NCI-H748 (cell line): Measurements from ENCODE around the gene FEN1.

Experiments
- DNase-seq: peaks from one replicate; lab custom pipeline; 2025; ENCODE audit not compliant: unreplicated experiment; lab: John Stamatoyannopoulos, UW

FEN1 gene

DNA sequence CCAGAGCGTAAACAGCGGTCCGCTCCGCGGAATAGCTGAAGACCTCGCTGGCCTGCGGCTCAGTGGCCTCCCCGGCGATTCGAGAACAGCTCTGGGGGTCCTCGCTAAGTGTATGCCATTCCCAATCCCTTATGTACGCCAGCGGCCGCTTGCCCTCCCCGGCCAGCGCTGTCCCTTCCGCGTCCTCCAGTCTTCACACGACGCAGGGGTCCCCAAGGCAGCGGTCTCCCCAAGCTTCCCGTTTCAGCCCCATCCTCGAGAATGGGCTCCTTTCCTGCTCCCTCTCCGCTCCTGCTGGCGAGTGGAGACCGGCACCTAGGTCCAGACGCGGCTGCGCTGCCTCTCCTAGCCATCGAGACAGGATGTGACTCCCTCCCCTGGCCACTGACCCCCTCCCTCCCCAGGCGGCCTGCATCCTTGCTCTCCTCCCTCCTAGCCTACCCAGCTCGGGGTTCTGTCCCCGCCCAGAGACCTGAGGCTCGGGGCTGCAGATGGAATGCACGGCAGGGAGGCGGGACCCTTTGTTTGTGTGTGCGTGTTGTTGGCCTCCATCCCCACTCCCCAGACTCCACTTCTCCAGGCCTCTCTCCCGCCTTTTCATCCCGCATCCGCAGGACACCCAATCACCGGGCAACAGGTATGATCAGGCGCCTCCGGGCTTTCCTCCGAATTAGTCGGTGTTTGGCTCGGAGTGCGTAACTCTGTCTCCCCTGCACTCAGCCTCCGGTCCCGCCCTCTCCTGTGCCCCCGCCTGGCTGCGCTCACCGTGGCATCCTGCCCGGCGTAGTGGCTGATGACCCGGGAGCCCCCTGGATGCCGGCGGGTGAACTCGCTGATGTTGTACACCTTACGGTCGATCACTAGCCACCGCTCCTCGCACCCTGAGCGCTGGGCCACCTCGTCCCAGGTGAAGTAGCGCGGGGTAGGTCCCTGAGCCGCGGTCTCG, 23.4 kb downstream of the FEN1 start:
- peak; percentile 81 for DNase-seq

DNA sequence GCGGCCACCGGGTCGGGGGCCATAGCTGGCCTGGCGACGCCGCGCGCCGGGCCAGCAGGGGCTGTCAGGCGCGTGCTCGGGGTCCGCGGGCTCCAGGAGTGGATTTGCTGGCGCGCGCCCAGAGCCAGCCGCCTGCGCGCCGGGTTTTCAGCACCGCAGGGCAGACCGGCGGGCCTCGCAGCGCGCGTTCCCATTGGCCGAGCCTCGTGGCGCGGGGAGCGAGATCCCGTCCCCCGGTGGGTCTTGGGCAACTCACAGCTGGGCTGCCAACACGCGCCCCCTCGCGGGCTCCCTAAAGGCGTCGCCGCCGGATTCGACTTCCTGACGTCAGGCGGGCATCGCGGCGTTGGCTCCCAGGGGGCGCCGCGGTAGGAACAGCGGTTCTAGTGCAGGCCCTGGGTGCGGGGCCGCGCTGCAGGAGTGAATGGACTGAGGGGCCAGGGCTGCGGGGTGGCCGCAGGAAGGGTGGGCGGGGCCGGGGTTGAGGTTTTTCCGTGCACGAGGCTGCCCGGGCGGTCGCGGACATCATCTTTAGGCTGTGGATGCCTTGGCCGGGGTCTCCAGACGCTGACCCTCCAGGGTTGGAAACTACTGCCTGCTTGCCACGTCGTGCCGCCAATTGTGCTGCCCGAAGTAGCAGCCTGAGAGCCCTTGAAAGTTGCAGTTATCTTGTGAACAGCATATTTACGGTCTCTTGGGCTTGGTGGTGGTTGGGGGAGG, 24.2 kb downstream of the FEN1 start, which contains the start of gene FADS1:
TSS of gene FADS1 (minus strand) at position 268 of the 720 bp plus-strand sequence. CDS start at position 194, 74 bp downstream.
- DNase-seq: peak; percentile 99

DNA sequence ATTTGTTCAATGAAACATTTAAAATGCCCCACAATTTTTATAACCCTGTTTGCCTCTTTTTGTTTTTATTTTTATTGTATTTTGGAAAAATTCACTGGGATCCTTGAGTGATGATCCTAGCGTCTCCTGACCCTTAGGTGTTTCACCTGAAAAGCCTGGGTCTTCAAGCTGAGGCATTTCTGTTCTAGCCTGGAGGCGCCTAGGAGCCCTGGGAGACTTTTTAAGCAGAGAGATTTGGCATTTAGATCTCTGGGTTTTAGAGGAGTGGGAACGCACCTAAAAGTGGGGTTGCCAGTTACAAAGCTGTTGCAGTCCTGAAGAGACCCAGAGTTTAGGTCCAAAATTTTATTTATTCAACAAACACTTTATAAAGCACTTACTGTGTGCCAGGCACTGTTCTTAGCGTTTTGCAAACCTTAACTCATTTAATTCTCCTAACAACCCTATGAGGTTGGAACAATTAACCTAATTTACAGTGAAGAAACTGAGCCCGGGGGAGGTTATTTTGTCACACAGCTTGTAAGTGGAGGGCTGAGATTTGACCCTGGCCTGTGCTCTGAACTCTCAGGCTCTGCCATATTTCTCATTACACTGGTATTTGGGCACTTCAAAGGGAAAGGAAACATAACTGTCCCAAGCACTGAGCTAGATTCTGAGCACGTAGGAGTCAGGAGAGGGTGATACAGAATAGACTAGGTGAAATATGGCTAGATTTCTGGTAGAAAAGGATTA, 24.9 kb downstream of the FEN1 start:
- DNase-seq: peak; percentile 33

DNA sequence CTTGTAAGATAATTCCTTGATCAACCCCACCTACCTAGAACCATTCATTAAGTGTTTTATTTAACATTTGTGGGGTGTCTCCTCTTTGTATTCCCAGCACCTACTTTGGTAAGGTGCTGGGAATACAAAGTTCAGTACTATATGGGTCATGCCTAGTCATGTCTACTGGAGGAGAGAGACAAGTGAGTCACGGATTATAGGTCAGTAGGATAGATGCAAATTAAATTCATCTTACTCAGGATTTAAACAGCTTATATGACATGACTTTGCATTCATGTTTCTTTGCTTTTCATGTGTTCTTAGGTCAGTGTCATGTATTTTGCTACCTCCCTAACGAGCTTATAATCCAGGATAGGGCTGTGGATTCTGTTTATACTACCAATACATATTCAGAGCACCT, 27.5 kb downstream of the FEN1 start:
- DNase-seq: no peak

DNA sequence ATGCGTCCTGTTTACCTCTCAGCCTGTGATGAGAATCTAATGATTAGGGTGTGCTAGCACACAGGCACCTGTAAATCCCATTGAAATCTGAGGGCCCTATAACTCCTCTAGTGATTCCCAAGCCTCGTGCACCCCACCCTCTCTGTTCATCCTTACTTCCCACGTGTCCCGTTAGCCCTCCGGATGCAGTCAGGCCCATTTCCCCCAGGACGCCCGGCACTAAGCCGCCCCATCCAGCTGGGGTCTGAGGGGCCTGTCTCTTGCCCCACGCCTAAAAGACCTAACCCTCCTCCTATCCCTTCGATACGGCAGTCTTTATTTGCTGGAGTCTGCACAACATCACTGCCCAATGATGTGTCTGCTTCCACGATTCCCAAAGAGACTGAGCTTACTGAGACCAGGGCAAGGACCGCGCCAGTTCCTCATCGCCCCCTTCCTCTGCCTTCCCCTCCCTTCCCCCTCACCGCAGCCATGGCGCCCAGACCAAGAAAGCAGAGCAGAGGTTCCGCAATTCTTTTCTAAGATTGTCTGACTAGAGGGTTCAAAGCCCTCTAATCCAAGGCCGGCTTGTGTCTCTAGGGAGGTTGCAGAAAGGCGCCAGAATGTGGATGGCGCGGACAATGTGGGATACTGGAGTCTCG, 34.3 kb downstream of the FEN1 start:
- DNase-seq: peak; percentile 75

DNA sequence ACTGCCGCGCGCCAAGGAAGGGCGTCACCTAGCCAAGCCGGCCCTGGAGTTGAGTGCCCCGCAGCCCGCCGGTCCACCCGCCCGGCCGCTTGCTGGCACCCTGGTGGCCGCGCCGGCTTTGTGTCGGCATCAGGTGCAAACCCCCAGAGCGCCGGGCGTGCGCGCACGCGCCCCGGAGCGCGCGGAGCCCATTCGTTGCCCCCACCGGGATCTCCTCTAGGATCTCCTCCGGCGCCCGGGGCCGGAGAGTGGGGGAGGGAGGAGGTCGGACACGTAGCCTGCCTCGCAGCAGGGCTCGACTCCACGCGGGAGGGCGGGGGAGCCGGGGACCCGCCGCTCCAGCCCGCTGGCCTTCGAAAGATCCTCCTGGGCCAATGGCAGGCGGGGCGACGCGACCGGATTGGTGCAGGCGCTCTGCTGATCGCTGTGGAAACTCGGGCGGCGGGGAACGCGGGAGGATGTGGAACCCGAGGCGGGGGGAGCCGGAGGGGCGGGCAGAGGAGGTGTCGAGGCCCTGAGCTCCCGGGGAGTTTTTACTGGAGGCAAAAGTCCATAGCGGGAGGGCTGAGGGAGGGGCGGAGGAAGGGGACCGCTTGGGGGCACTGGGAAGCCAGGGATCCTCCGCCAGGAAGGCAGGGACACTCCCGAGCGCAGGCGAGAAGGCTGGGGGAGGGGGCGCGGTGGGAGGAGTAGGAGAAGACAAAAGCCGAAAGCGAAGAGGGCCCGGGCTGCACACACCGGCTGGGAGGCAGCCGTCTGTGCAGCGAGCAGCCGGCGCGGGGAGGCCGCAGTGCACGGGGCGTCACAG, 35.1 kb downstream of the FEN1 start, which contains the start of gene FADS2:
TSS of gene FADS2 (plus strand) at position 730 of the 808 bp plus-strand sequence. CDS start 91 bp downstream, outside the sequence.
- DNase-seq: peak; percentile 99

DNA sequence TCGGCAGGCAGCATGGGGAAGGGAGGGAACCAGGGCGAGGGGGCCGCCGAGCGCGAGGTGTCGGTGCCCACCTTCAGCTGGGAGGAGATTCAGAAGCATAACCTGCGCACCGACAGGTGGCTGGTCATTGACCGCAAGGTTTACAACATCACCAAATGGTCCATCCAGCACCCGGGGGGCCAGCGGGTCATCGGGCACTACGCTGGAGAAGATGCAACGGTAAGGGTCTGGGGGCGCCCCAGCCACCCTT, 35.6 kb downstream of the FEN1 start:
- DNase-seq: no peak

DNA sequence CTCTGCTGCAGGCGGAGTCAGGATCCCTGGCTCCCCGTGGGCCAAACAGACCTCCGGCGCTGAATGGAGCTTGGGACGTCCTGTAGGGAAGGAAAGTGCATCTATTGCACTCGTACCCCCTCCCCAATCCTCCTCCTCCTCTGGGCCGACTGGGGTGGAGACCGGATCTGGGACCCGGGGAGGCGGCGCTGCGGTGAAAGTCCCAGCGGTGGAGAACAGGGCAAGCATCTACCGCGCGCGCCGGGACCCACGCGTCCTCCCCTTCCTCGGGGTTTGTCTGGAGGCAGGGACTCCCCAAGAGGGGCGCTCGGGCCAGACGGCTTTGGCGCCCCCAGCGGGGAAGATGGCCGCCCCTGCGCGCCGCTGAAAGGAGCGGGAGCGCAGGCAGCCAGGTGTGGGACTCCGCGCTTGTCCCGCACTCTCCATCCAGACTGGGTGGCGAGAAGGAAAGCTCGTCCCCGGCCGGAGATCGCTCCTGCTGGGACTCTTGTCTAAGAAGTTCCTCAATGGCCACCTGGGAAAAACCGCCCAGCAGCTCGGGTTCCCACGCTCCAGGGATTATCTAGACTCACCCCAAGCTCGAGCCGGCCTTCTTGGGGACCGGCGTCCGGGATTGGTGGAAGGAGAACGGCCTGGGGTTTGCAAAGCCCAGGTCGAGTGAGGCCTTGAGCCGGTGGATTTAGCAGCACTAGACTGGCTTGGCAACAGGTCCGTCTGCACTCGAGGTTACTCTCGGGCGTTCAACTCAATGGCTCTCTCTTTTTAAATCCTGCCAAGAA, 36.1 kb downstream of the FEN1 start:
- peak; percentile 67 for DNase-seq

DNA sequence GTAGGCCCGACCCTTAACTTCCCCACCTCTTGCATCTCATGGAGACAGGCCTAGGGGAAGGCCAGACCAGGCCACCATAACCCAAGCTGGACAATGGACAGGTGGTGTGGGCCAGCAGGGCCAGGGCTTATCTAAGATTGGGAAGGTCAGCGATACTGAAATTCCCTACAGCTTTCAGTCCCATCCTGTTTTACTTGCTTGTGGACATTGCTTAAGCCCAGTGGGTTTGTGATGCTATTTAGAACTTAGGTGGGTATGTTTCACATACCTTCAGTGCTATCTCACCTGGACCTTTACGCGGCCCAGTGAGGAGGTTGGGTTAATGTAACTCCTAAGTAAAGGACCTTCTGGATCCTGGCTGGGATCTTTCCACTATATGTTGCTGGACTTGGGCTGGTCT, 37.1 kb downstream of the FEN1 start:
- DNase-seq: no peak

DNA sequence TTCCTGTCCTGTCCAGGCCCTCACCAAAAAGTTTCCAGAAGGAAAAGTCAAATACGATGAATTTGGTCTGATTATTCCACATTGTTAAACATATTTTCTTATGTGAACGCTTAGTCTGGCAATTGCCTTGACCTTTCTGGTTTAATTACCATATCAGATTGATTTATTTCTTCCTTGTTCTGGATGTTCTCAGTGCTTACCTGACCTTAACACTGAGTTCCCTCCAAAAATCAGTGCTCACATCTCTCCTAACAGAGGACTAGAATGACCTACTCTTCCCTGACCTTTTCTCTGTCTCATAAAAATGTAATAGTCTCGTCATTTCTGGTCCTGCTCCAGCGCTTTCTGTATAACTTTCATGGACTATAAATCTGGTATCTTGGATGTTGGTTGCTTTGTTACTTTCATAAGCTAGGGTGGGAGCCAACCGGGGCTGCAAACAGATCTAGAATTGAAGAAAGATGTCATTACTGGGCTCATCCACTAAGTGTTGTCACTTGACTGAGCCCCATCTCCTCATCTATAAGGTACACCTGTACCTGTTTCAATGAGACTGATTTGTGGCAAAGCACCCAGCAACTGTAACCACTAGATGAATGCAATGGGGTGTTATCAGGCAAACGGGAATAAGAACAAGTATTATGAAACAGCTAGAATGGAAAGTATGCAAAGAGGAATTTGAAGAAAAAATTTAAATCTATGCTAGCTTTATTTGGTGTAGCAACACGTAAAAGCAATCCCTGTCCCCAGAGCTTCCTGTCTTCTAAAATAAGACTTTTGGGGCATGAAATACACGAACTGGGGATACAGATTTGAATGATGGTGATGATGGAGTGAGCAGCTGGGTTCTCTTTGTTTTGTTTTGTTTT, 37.8 kb downstream of the FEN1 start:
- no peak for DNase-seq

DNA sequence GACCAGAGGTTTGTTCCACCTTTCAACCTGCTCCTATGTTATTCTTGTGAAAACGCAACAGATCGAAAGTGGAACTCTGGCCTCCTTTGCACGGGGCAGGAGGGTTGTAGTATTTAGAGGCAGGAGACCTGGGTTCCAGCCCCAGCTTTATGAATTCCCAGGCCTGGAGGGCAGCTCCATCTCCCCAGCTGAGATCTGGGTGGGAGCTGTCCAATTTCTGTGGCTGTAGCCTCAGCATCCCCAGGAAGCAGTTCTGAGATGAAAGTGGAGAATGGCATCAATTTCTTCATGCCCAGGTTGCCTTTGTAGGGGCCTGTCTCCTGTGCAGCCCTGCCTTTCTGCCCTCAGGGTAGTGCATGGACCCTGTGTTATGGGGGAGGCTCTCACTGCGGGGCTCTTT, 39.5 kb downstream of the FEN1 start:
- no peak for DNase-seq

DNA sequence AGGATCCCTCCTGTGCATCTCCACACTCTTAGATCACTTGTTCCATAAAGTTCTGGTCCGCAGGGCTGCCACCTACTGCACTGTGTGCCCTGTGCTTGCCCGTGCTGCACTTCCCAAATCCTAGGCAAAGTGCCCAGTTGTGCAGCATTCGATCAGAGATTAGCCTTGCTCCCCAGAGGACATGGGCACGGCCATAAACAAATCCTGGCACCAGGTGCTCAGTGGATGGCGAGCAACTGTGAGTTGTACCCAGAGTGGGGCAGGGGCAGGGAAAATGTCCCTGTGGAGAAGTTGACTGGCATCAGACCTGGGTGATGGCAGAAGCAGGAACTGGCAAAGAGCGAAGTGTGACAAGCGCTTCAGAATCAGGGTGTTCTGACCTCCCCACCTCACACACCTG, 40.0 kb downstream of the FEN1 start:
- DNase-seq: no peak

DNA sequence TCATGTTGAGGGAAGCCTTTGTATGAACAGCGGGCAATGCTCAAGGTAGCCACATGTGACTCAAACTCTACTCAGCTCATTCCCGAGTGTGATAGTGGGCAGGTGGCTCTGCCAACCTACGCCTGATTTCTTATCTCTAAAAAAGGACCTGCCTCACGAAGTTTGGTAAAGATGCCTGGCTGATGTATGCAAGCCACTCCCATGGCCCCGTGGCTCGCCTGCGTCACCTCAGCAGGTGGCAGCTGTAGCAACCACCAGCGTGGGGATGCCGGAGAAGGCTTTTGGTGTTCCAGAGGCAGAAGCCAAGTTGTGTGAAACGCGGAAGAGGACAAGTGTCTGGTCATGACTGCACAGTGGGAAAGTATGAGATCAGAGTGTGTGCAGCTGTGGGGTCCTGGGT, 40.8 kb downstream of the FEN1 start:
- no peak for DNase-seq

DNA sequence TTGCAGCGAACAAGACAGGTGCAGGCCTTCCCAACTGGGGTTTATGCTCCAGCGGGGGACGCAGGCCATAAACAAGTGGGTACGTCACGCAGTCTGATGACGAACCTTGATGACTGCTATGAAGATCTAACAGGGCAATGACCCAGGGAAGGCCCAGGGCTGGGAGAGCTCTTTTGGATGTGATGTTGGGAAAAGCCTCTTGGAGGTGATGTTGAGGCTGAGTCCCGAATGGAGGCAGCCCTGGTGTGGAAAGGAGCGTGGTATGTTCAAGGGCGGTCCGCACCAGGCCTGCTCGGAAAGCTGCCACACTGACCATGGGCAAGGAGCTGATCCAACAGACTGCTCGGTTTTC, 41.2 kb downstream of the FEN1 start:
- DNase-seq: no peak

GRCh38 chr11:61834278-61835048, 41.8 kb downstream of the FEN1 start:
- DNase-seq: no peak

DNA sequence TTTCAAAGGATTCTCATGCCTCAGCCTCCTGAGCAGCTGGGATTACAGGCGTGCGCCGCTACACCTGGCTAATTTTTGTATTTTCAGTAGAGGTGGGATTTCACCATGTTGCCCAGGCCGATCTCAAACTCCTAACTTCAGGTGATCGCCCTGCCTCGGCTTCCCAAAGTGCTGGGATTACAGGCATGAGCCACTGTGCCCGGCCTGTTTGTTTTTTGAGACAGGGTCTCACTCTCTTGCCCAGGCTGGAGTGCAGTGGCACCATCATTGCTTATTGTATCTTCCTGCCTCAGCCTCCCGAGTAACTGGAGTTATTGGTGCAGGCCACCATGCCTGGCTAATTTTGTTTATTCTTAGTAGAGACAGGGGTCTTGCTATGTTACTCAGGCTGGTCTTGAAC, 43.5 kb downstream of the FEN1 start:
- DNase-seq: no peak

DNA sequence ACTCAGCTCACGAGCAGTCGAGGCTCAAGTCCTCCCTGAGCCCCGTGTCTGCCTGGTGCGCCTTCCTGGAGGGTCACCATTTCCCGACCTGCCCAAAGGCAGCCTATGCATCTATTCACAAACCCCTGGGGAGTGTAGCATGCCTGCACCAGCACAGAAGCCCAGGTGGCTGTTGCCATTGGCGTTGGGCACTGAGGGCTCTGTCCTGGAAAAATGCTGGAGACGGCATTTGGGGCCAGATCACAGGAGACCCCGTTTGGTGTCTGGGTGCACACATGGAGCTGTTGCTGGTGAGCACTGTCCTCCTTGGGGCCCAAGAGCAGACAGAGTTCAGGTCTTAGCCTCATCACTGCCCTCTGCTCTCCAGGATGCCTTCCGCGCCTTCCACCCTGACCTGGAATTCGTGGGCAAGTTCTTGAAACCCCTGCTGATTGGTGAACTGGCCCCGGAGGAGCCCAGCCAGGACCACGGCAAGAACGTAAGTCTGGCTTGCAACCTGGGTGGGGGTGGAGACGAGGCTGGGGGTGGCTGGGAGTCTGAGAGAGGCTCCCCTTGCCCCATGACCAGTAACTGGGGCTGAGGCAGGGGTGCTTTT, 44.8 kb downstream of the FEN1 start:
- no peak for DNase-seq

GRCh38 chr11:61838501-61838900, 45.8 kb downstream of the FEN1 start:
- no peak for DNase-seq
